CD14-positive monocyte (primary cell): Measurements from ENCODE around the gene RPS27L. TPM values are rescaled to one million over a fixed set of nuclear protein-coding genes. Genes with fewer than 3 reads are reported as not detected.

Experiments used
- DNase-seq, 3 donors: peaks; one replicate each; pipeline ENCODE4 v3.0.0-alpha.2; 2011 to 2022
- H2AFZ ChIP-seq: 2 replicates; pipeline ENCODE4 v1.6.0; 2012; ENCODE audit warnings: mild to moderate bottlenecking, low read depth, low read length, inconsistent platforms; ENCODE audit not compliant: insufficient read depth, poor library complexity, severe bottlenecking
- H3K27ac ChIP-seq, 2 donors: 1 replicate in 1 of 2; 2 replicates in 1 of 2; pipeline ENCODE4 v1.5.1; 2012 to 2013; ENCODE audit warnings: low read length in 2 of 2, control low read depth in 1 of 2, inconsistent platforms in 1 of 2, low read depth in 1 of 2, mild to moderate bottlenecking in 1 of 2
- H3K27me3 ChIP-seq, 2 donors: one replicate each; pipeline versions ENCODE4 v1.6.0 to v1.6.1; 2011 to 2013; ENCODE audit warnings: low read length in 2 of 2; ENCODE audit not compliant: control insufficient read depth in 2 of 2, insufficient read depth in 2 of 2
- H3K36me3 ChIP-seq, 2 donors: replicated peaks in 1 of 2; 1 replicate in 1 of 2; 2 replicates in 1 of 2; pipeline versions ENCODE4 v1.5.1 to v1.6.1; 2012 to 2013; ENCODE audit warnings: low read length in 2 of 2, control low read depth in 1 of 2, inconsistent platforms in 1 of 2, mild to moderate bottlenecking in 1 of 2; ENCODE audit not compliant: insufficient read depth in 2 of 2, control insufficient read depth in 1 of 2
- H3K4me1 ChIP-seq, 2 donors: 1 replicate in 1 of 2; 2 replicates in 1 of 2; pipeline versions ENCODE4 v1.5.1 to v1.6.1; 2012 to 2013; ENCODE audit warnings: low read length in 2 of 2, control low read depth in 1 of 2, inconsistent platforms in 1 of 2, mild to moderate bottlenecking in 1 of 2, moderate library complexity in 1 of 2; ENCODE audit not compliant: insufficient read depth in 2 of 2, control insufficient read depth in 1 of 2
- H3K4me2 ChIP-seq: replicated peaks from 2 replicates; pipeline ENCODE3; 2012; ENCODE audit warnings: low read length, moderate library complexity, mild to moderate bottlenecking; ENCODE audit not compliant: poor library complexity, severe bottlenecking; ENCODE audit errors: extremely low read depth
- H3K4me3 ChIP-seq, 3 experiments: fragments of 200-600 bp in 1 of 3; sonication (generic) in 1 of 3; replicated peaks in 1 of 3; 1 replicate in 2 of 3; 2 replicates in 1 of 3; pipeline ENCODE4 v1.5.1; 2011 to 2013; ENCODE audit warnings: low read length in 3 of 3, mild to moderate bottlenecking in 3 of 3, control low read depth in 2 of 3, low read depth in 2 of 3, inconsistent platforms in 1 of 3, moderate library complexity in 1 of 3
- H3K79me2 ChIP-seq: 2 replicates; pipeline ENCODE4 v1.6.0; 2012; ENCODE audit warnings: mild to moderate bottlenecking, control low read depth, inconsistent platforms, low read length, moderate library complexity; ENCODE audit not compliant: insufficient read depth
- H3K9ac ChIP-seq: 2 replicates; pipeline ENCODE4 v1.6.0; 2017; ENCODE audit warnings: low read length, mild to moderate bottlenecking; ENCODE audit not compliant: insufficient read depth, poor library complexity, severe bottlenecking
- H3K9me3 ChIP-seq, 2 donors: replicated peaks in 1 of 2; 1 replicate in 1 of 2; 2 replicates in 1 of 2; pipeline versions ENCODE4 v1.5.1 to v1.6.1; 2012 to 2013; ENCODE audit warnings: low read length in 2 of 2, control low read depth in 1 of 2; ENCODE audit not compliant: control insufficient read depth in 1 of 2, insufficient read depth in 1 of 2
- H4K20me1 ChIP-seq: 2 replicates; pipeline ENCODE4 v1.6.0; 2012; ENCODE audit warnings: mild to moderate bottlenecking, low read length, control low read depth, moderate library complexity; ENCODE audit not compliant: insufficient read depth
- H3K27ac Mint-ChIP-seq, 7 donors: one replicate each; pipeline ENCODE4 v1.8.0; 2020; ENCODE audit warnings: mild to moderate bottlenecking in 7 of 7, mixed read lengths in 7 of 7, moderate library complexity in 6 of 7, inconsistent platforms in 2 of 7
- H3K27me3 Mint-ChIP-seq, 3 donors: one replicate each; pipeline ENCODE4 v1.8.0; 2021 to 2022; ENCODE audit warnings: low read depth in 3 of 3, mild to moderate bottlenecking in 3 of 3, mixed read lengths in 3 of 3, moderate library complexity in 3 of 3, inconsistent platforms in 1 of 3
- H3K36me3 Mint-ChIP-seq, 2 donors: one replicate each; pipeline ENCODE4 v1.8.0; 2020; ENCODE audit warnings: mixed read lengths in 2 of 2, inconsistent platforms in 1 of 2, mild to moderate bottlenecking in 1 of 2
- H3K4me1 Mint-ChIP-seq: one replicate; pipeline ENCODE4 v1.8.0; 2020; ENCODE audit warnings: mild to moderate bottlenecking, mixed read lengths
- H3K4me3 Mint-ChIP-seq, 2 donors: one replicate each; pipeline ENCODE4 v1.8.0; 2020; ENCODE audit warnings: mild to moderate bottlenecking in 2 of 2, mixed read lengths in 2 of 2, moderate library complexity in 1 of 2
- H3K9me3 Mint-ChIP-seq, 7 donors: one replicate each; pipeline ENCODE4 v1.8.0; 2020 to 2022; ENCODE audit warnings: mixed read lengths in 7 of 7, mild to moderate bottlenecking in 6 of 7, moderate library complexity in 6 of 7, inconsistent platforms in 2 of 7
- CTCF ChIP-seq: fragments of 200-600 bp; IDR thresholded peaks from one replicate; pipeline ENCODE4 v1.8.0; 2022; ENCODE audit warnings: antibody characterized with exemption, mild to moderate bottlenecking
- WGBS: methylation state at CpG from one replicate; pipeline ENCODE4 v1.1.5; 2013; ENCODE audit warnings: missing lambda C conversion rate; ENCODE audit not compliant: insufficient coverage; 5-methylcytosine and 5-hydroxymethylcytosine counted together
- intact Hi-C, 2 donors: fragments of 100-400 bp; cut with micrococcal nuclease; formaldehyde crosslinking; loops; one replicate each; pipeline versions ENCODE4 v1.15.0 to v1.15.1; 2023
- polyA plus RNA-seq, 3 donors: library from polyadenylated mRNA; depleted of rRNA in 1 of 3; unstranded in 2 of 3; stranded (reverse) in 1 of 3; fragments of 300-500 nt in 2 of 3; fragments of >200 nt in 1 of 3; fragmentation: Illumina TruSeq in 2 of 3; gene quantifications; 1 replicate in 2 of 3; 2 replicates in 1 of 3; pipeline ENCODE4 v1.2.3, GENCODE V29; 2012 to 2021

Gene RPS27L
- polyA plus RNA-seq, 3 donors = 16.1 to 196 (median 178) TPM

GRCh38 chr15:63122002-63122875 is 35.0 kb downstream of the RPS27L start:
- Histone ChIP-seq H3K36me3 (peaks cover 18 to 27% of the 10 kb centered on the region in 2 donors), H3K79me2 (peaks cover 42% of the 10 kb centered on the region), H3K4me2 (peak overlapping the region; percentile 77), H3K27ac (peak overlapping the region; percentile 92 to 98), H3K9ac (peak overlapping the region; percentile 100), H3K9me3 (peaks cover 18 to 19% of the 10 kb centered on the region in 2 donors), H3K4me3 (peak overlapping the region; percentile 80 to 86 (median 81)), H3K27me3 (no peaks in the 10 kb centered on the region), H2AFZ (no peak overlapping the region), H3K4me1 (peaks cover 12 to 14% of the 10 kb centered on the region in 2 donors), H4K20me1 (peaks cover 46% of the 10 kb centered on the region)
- Mint-ChIP-seq H3K27ac (peak overlapping the region; percentile 89 to 96 (median 94)), H3K4me3 (peak overlapping the region; percentile 91 to 97), H3K36me3 (peaks cover 36 to 46% of the 10 kb centered on the region in 2 donors), H3K9me3 (peaks cover 14 to 28% (median 21%) of the 10 kb centered on the region in 7 donors), H3K4me1 (peaks cover 21% of the 10 kb centered on the region), H3K27me3 (peaks cover 0 to 2% (median 0%) of the 10 kb centered on the region in 3 donors)
- under 1% methylated on average over 54 of the region's 59 CpGs for WGBS
- TF ChIP-seq CTCF = peak; percentile 7
- intact Hi-C loops = loop anchor here (5.0 kb wide), 2 partner anchors 35 to 70 kb away; partner anchors contain the start of gene RPS27L (in 1 of the 2)
- DNase-seq = peak; percentile 96 to 99 (median 97)

- Histone ChIP-seq H3K36me3 (peaks cover 11 to 20% of the 10 kb centered on the region in 2 donors), H4K20me1 (peaks cover 39% of the 10 kb centered on the region), H3K79me2 (peaks cover 39% of the 10 kb centered on the region), H3K9me3 (peaks cover 18 to 19% of the 10 kb centered on the region in 2 donors), H3K27me3 (no peaks in the 10 kb centered on the region), H3K4me2 (peak within 1 kb of the TSS; percentile 77), H3K4me3 (peak within 1 kb of the TSS; percentile 80 to 86 (median 81)), H3K4me1 (peaks cover 12 to 14% of the 10 kb centered on the region in 2 donors), H3K27ac (peak within 1 kb of the TSS; percentile 92 to 98), H2AFZ (peak within 1 kb of the TSS; percentile 69), H3K9ac (peak within 1 kb of the TSS; percentile 100)
- TF ChIP-seq CTCF = peak; percentile 2
- Mint-ChIP-seq H3K4me3 (peak within 1 kb of the TSS; percentile 91 to 97), H3K9me3 (peaks cover 14 to 28% (median 21%) of the 10 kb centered on the region in 7 donors), H3K4me1 (peaks cover 24% of the 10 kb centered on the region), H3K27me3 (peaks cover 0 to 2% (median 0%) of the 10 kb centered on the region in 3 donors), H3K36me3 (peaks cover 28 to 38% of the 10 kb centered on the region in 2 donors), H3K27ac (peak within 1 kb of the TSS; percentile 89 to 97 (median 94))
- intact Hi-C loops = loop anchor here (5.0 kb wide), 2 partner anchors 36 to 71 kb away; partner anchors contain the start of gene RPS27L (in 1 of the 2)
- DNase-seq = peak; percentile 87 to 88 (median 87)
- 9% methylated on average over 37 of the region's 40 CpGs for WGBS
Measured at GRCh38 chr15:63121382-63122001, 35.8 kb downstream of the RPS27L start, which contains the start of gene LACTB. TSS of gene LACTB (plus strand) at chr15:63121861. CDS start at chr15:63121872, 11 bp downstream.
